NCI-H2171 (cell line): ENCODE results near the gene DMD.

ENCODE experiments used
- DNase-seq: peaks from one replicate; lab custom pipeline; 2025; lab: John Stamatoyannopoulos, UW

DMD gene

DNA sequence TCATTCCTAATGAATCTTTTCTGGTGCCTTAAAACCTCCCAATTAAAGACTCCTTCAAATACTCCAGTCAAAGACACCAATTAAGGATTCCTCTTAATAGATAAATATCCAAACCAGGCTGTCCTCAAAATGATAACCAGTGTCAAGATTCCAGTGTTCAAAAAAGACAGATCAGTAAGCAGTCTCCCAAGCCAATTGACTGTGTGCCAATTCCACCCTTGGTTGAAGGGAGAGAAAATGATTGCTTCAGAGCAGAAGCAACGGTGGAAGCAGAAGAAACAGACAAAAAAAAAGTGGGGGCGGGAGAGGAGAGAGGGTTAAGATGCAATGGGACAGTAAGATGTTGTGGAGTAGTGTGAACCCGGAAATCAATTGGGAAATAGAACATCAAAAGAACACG is 1923.5 kb downstream of the DMD start:
- no peak for DNase-seq

- no peak for DNase-seq
Observed at GRCh38 chrX:31280580-31280979, 1930.8 kb downstream of the DMD start.

- DNase-seq = no peak
Observed at GRCh38 chrX:31279359-31279758, 1932.0 kb downstream of the DMD start.

GRCh38 chrX:31272472-31272775 is 1938.9 kb downstream of the DMD start:
- DNase-seq = no peak

DNA sequence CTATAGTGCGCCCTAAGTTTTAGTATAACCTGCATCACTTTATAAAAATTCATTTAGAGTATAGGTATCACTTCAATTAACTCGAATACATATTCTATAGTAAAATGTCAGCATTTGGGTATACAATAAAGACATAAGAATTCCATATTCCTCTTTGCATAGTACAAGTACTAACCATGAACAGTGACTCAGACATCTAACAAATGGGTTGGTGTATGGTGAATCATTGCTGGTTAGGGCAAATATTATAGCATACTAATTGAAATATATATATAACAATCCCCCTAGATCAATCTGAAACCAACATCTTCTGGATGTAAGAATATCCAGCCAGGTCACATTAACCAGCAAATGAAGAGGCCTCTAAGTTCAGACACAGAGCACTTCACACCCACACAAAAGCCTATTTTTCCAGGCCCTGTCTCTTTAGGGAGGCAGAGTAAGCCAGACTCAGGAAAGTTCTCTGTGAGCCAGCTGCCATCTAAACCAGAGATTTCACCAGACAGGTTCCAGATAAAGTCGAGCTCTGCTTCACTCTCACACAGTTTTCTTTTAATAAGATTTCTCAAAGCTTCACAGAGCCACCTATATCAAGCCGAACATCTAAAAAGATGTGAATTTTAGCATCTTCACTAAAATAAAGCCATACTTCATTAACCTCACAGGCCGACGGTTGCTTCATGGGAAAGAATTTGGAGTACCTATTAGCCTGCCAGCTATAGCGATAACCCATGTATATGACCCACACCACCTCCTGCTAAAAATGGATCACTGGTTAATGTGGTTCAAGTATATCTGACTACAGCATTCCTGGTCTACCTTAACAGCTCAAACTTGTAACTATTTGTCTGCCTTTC is 1939.5 kb downstream of the DMD start:
- DNase-seq = no peak

GRCh38 chrX:31269914-31270313 is 1941.4 kb downstream of the DMD start:
- DNase-seq = no peak

GRCh38 chrX:31268359-31268758 is 1943.0 kb downstream of the DMD start:
- no peak for DNase-seq

GRCh38 chrX:31266203-31267076 is 1944.9 kb downstream of the DMD start:
- no peak for DNase-seq

DNA sequence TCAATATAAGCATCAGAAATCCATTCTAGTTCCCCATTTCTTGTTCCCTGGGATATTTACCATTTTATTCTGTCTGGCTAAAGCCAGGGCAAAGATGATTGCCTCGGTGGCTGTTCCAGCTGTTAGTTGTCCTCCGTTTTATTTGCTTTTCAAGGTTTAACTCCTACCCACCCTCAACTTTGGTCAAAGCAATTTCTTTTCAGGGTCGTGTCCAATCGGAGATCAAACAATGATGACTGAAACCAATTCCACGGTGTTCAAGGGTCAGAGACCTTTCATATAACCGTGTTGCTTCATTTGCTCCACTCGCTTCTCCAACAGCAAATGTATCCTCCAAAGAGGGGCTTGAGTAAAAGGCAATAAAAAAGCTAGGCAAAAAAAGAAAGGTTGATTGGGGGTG is 1946.0 kb downstream of the DMD start:
- no peak for DNase-seq

GRCh38 chrX:31260351-31260750 is 1951.0 kb downstream of the DMD start:
- no peak for DNase-seq

DNA sequence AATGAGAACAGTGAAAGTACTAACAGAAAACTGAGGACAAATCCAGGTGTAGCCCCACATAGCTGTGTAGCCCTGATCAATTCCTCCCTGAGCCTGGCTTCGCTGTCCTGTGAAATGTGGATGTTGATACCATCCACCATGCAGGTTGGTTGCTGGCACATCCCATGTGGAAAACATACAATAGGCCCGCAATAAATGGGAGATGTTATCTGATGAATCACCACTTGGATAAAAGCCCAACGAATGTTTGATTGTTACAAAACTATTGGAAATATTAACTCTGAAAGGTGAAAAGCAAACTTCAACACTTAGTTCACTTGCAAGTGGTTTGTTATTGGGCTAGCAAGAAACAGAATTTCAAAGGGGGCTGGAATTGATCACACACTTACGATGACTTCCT is 1953.2 kb downstream of the DMD start:
- DNase-seq = no peak

- DNase-seq = no peak
Observed at GRCh38 chrX:31255310-31256033, 1955.9 kb downstream of the DMD start.

DNA sequence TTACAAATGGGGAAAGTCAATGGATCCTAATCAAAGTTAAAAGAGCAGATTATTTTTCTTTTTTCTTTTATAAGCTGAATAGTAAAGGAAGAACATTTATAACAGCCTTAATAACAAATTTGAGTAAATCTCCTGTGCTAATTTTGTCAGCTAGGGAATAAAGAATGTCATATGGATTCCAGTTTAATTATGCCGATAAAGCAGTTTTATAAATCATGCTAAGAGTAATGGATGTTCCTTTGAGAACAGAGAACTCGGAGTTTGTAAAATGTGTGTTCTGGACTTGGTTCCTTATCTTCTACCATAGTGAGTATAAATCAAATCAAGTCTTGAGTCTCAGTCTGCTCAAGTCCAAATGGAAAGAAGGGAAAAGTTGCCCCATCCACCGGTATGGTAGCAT is 1959.2 kb downstream of the DMD start:
- DNase-seq = no peak

DNA sequence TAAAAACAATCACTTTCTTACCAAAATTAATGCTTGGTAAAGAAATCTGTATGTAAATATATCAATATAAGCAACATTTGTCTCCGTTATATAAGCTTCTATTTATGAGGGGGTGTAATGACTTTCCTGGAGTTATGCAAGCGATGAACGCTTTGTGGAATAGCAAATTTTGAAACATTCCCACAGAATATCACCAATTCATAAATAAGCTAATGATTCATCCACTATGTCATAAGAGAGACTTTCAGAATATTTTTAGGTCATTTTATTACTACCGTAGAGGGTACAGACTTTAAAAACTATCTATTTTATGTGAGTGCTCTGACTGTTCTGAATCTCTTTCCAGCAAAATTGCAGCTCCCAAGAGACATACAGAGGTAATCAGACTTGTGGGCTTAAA is 1960.0 kb downstream of the DMD start:
- no peak for DNase-seq

- no peak for DNase-seq
Observed at GRCh38 chrX:31245714-31246113, 1965.6 kb downstream of the DMD start.

- no peak for DNase-seq
Observed at GRCh38 chrX:31243804-31244203, 1967.5 kb downstream of the DMD start.

DNA sequence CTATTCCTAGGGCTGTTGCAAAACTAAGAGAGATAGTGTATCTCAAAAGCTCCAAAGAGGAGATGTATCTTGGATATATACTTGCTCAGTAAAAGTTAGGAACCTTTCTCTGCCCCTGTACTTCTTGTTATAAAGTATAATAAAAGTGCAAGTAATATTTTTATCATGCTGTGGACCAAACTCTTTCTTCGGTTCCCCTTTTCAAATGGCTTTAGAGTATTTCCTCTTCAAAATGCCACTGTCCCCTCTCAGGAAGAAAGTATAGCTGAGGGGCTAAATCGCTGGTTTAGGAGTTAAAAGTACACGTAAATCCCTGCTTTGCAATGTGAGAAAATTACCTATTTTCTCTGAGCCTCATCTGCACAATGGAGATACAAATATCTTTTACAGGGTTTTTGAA is 1970.4 kb downstream of the DMD start:
- DNase-seq = no peak

DNA sequence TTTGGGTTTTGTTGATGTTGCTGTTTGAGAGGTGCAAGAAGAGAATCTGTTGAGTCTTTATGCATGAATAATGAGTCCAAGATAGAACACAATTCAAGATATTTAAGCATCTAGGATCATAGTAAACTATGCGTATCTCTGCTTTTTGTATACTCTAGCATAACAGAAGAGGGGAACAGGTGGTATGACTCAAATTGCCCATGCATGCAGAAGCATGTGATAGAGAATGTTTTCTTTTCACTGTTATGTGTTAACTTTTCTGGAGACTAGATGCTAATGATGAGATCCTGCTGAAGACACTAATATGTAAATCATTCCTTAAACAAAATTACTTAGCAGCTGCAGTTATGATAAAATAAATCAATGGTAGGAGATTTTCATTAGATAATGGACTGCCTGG is 1974.2 kb downstream of the DMD start:
- no peak for DNase-seq

- DNase-seq = no peak
Observed at GRCh38 chrX:31236231-31236630, 1975.1 kb downstream of the DMD start.

DNA sequence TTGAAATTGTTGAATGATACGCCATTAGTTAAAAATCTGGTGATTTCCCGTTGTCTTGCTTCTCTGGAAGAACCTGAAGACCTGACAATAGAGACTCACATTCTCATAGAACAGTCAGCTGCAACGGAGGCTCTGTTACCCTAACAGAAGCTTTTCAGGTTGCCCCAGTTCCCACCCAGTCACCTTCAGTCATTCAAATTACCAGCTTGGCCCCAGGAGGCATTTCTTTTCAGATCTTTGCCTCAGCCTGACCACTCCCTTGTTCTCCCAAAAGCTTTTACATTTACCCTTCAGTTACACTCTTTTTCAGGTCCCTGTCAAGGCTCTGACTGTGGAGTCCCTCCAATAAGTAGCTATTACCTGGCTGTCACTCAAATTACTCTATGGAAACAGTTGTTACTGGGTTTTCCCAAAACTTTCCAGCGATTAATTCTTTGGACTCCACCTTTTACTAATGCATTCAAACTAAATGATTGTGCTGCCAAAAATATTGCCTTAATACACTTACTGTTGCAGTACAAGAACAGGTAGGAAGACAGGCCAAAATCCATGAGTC is 1977.3 kb downstream of the DMD start:
- DNase-seq = no peak

DNA sequence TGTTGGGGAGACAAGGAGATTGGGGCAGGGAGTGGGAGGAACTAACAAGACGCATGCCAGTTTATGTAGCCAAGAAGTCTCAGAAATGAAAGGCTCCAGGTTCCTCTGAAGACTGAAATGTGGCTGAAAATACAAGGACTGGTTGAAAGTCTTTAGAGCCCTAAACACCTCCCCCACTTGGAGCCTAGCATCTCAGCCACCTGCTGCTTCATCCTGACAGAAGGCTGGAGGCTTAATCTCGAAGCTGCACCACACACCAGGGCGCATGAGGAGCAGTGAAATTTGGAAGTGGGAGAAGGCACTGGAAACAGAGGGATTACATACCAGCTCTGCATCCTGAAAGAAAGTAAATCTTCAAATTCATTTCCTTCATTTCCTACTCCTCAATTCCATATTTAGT is 1978.8 kb downstream of the DMD start:
- DNase-seq = no peak

- DNase-seq = no peak
Observed at GRCh38 chrX:31228909-31229308, 1982.4 kb downstream of the DMD start.
